HEK293 (cell line): ENCODE results near the gene CHGA.

ENCODE experiments used
- CTCF ChIA-PET: fragments of 350-600 bp; formaldehyde crosslinking; extraction: SDS; loops from one replicate; lab custom pipeline; 2021; ENCODE audit warnings: antibody characterized with exemption; lab: Yijun Ruan, JAX
- POLR2A ChIA-PET: fragments of 300-600 bp; formaldehyde crosslinking; extraction: SDS; loops from one replicate; lab custom pipeline; 2020; ENCODE audit warnings: antibody characterized with exemption, inconsistent platforms; lab: Yijun Ruan, JAX
- H3K27ac ChIP-seq: fragments of 200-500 bp; sonication (Bioruptor generic); 2 replicates; pipeline ENCODE4 v1.5.1; 2014; ENCODE audit warnings: low read depth, low read length, control low read depth, inconsistent platforms; ENCODE audit errors: extremely low read depth
- H3K36me3 ChIP-seq, 2 experiments: fragments of 200-500 bp in 1 of 2; sonication (Bioruptor generic) in 1 of 2; 1 replicate in 1 of 2; 2 replicates in 1 of 2; pipeline ENCODE4 v1.5.1; 2014 to 2017; ENCODE audit warnings: inconsistent platforms in 2 of 2, low read length in 2 of 2; ENCODE audit not compliant: control insufficient read depth in 2 of 2, insufficient read depth in 1 of 2
- H3K4me1 ChIP-seq: fragments of 200-500 bp; sonication (Bioruptor generic); 2 replicates; pipeline ENCODE4 v1.5.1; 2014; ENCODE audit warnings: mild to moderate bottlenecking, low read length, inconsistent platforms; ENCODE audit not compliant: control insufficient read depth, insufficient read depth
- H3K4me3 ChIP-seq: 2 replicates; pipeline ENCODE4 v1.5.1; 2011; ENCODE audit warnings: low read depth, mild to moderate bottlenecking, control low read depth, low read length, moderate library complexity
- H3K9me3 ChIP-seq: fragments of 200-500 bp; sonication (Bioruptor generic); 2 replicates; pipeline ENCODE4 v1.5.1; 2014; ENCODE audit warnings: low read depth, low read length, inconsistent platforms; ENCODE audit not compliant: control insufficient read depth, insufficient read depth
- EGR2 ChIP-seq: fragments of 450-650 bp; formaldehyde crosslinking; IDR thresholded peaks from 2 replicates; pipeline ENCODE4 v1.5.1; 2016; ENCODE audit warnings: low read depth, missing biosample characterization, missing genetic modification characterization
- IKZF3 ChIP-seq: fragments of 450-650 bp; IDR thresholded peaks from 2 replicates; pipeline ENCODE4 v1.5.0; 2018; ENCODE audit warnings: missing biosample characterization, mild to moderate bottlenecking, missing genetic modification characterization, moderate library complexity
- PBX3 ChIP-seq: sonication (generic); formaldehyde crosslinking; IDR thresholded peaks from 2 replicates; pipeline ENCODE4 v1.8.1; 2022; ENCODE audit warnings: mild to moderate bottlenecking, moderate library complexity, missing genetic modification reagents
- PRDM6 ChIP-seq: fragments of 450-650 bp; formaldehyde crosslinking; IDR thresholded peaks from 2 replicates; pipeline ENCODE4 v1.5.1; 2017; ENCODE audit warnings: missing biosample characterization, missing genetic modification characterization
- RBAK ChIP-seq: fragments of 450-650 bp; formaldehyde crosslinking; IDR thresholded peaks from 2 replicates; pipeline ENCODE4 v1.5.1; 2016; ENCODE audit warnings: missing biosample characterization, missing genetic modification characterization
- SCRT1 ChIP-seq: fragments of 450-650 bp; formaldehyde crosslinking; IDR thresholded peaks from 2 replicates; pipeline ENCODE4 v1.5.1; 2016; ENCODE audit warnings: missing biosample characterization, missing genetic modification characterization, borderline replicate concordance
- SCRT2 ChIP-seq: fragments of 450-650 bp; formaldehyde crosslinking; IDR thresholded peaks from 2 replicates; pipeline ENCODE4 v1.5.1; 2016; ENCODE audit warnings: missing biosample characterization, missing genetic modification characterization
- SP7 ChIP-seq: fragments of 450-650 bp; formaldehyde crosslinking; IDR thresholded peaks from 2 replicates; pipeline ENCODE4 v1.5.1; 2016; ENCODE audit warnings: missing biosample characterization, missing genetic modification characterization
- ZFP69B ChIP-seq: fragments of 450-650 bp; formaldehyde crosslinking; IDR thresholded peaks from 2 replicates; pipeline ENCODE4 v1.5.1; 2016; ENCODE audit warnings: missing biosample characterization, missing genetic modification characterization
- ZNF248 ChIP-seq: fragments of 450-650 bp; formaldehyde crosslinking; IDR thresholded peaks from 2 replicates; pipeline ENCODE4 v1.5.1; 2017; ENCODE audit warnings: missing biosample characterization, missing genetic modification characterization
- ZNF292 ChIP-seq: fragments of 450-650 bp; formaldehyde crosslinking; IDR thresholded peaks from 2 replicates; pipeline ENCODE4 v1.5.1; 2016; ENCODE audit warnings: low read depth, missing biosample characterization, missing genetic modification characterization, borderline replicate concordance
- ZNF350 ChIP-seq: fragments of 450-650 bp; formaldehyde crosslinking; IDR thresholded peaks from 2 replicates; pipeline ENCODE4 v1.5.0; 2017; ENCODE audit warnings: missing biosample characterization, mild to moderate bottlenecking, missing genetic modification characterization
- ZNF366 ChIP-seq: fragments of 450-650 bp; formaldehyde crosslinking; conservative IDR thresholded peaks from 2 replicates; pipeline ENCODE4 v1.5.1; 2016; ENCODE audit warnings: missing biosample characterization, missing genetic modification characterization
- ZNF521 ChIP-seq: fragments of 450-650 bp; formaldehyde crosslinking; IDR thresholded peaks from 2 replicates; pipeline ENCODE4 v1.5.1; 2017; ENCODE audit warnings: missing biosample characterization, mild to moderate bottlenecking, missing genetic modification characterization
- ZNF549 ChIP-seq: fragments of 450-650 bp; IDR thresholded peaks from 2 replicates; pipeline ENCODE4 v1.5.1; 2018; ENCODE audit warnings: missing biosample characterization, missing genetic modification characterization, mild to moderate bottlenecking, inconsistent platforms, moderate library complexity
- ZNF555 ChIP-seq: fragments of 450-650 bp; formaldehyde crosslinking; conservative IDR thresholded peaks from 2 replicates; pipeline ENCODE4 v1.5.1; 2017; ENCODE audit warnings: missing biosample characterization, mild to moderate bottlenecking, missing genetic modification characterization, inconsistent platforms
- ZNF596 ChIP-seq: fragments of 450-650 bp; IDR thresholded peaks from 2 replicates; pipeline ENCODE4 v1.5.0; 2018; ENCODE audit warnings: missing biosample characterization, mild to moderate bottlenecking, missing genetic modification characterization, moderate library complexity
- TF ChIP-seq, protein P1 (sequence below): fragments of 450-650 bp; IDR thresholded peaks from 2 replicates; pipeline ENCODE4 v1.5.1; 2018; ENCODE audit warnings: missing biosample characterization, mild to moderate bottlenecking, missing genetic modification characterization

Gene CHGA

GRCh38 chr14:92956961-92957360 is 34.0 kb downstream of the CHGA start:
- Histone ChIP-seq H3K9me3 (no peaks in the 10 kb centered on the region), H3K4me1 (no peaks in the 10 kb centered on the region), H3K27ac (no peak overlapping the region), H3K36me3 (peaks cover 4 to 27% of the 10 kb centered on the region in 2 experiments; a peak in 2 of 3 replicates), H3K4me3 (no peak overlapping the region)
- TF ChIP-seq PBX3, result no peak
- no peak for TF ChIP-seq ZNF521 (tag by site-specific recombination)
- no peak for TF ChIP-seq ZNF555 (tag by site-specific recombination)
- TF ChIP-seq, protein P1, sequence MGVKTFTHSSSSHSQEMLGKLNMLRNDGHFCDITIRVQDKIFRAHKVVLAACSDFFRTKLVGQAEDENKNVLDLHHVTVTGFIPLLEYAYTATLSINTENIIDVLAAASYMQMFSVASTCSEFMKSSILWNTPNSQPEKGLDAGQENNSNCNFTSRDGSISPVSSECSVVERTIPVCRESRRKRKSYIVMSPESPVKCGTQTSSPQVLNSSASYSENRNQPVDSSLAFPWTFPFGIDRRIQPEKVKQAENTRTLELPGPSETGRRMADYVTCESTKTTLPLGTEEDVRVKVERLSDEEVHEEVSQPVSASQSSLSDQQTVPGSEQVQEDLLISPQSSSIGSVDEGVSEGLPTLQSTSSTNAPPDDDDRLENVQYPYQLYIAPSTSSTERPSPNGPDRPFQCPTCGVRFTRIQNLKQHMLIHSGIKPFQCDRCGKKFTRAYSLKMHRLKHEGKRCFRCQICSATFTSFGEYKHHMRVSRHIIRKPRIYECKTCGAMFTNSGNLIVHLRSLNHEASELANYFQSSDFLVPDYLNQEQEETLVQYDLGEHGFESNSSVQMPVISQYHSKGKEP (tag by site-specific recombination), result no peak
- no peak for TF ChIP-seq ZNF596
- CTCF ChIA-PET, result no interaction called here
- POLR2A ChIA-PET, result no interaction called here

GRCh38 chr14:92958373-92959188 is 35.6 kb downstream of the CHGA start:
- POLR2A ChIA-PET, result no interaction called here
- H3K4me1 ChIP-seq, result no peaks in the 10 kb centered on the region
- peaks cover 4 to 31% of the 10 kb centered on the region in 2 experiments; a peak in 2 of 3 replicates for H3K36me3 ChIP-seq
- TF ChIP-seq PRDM6 (no peak), ZNF366 (tag by site-specific recombination) (no peak), ZFP69B (no peak), SCRT1 (tag by site-specific recombination) (peak; percentile 78), SCRT2 (tag by site-specific recombination) (peak; percentile 81)
- TF ChIP-seq, all 188 proteins: peak for 2
- no peaks in the 10 kb centered on the region for H3K9me3 ChIP-seq
- no peak overlapping the region for H3K4me3 ChIP-seq
- no peak overlapping the region for H3K27ac ChIP-seq
- CTCF ChIA-PET, result no interaction called here

DNA sequence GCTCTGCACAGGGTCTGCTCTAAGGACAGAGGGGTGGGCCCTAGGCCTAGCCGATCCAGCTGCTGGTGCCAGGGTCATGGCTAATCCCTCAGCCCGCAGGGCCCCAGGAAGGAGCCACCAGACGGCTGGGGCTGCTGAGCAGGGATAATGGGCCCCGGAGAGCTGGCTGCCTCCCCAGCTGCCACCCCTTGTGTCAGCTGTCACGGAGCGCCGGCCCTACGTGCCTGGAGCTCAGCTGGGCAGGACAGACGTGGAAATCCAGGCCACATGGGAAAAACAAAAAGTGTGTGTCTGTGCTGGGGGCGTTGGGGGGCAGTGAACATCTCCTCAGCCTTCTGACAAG is 36.2 kb downstream of the CHGA start:
- ChIA-PET POLR2A (no interaction called here), CTCF (no interaction called here)
- H3K36me3 ChIP-seq, result peaks cover 4 to 31% of the 10 kb centered on the region in 2 experiments; a peak in 2 of 3 replicates

More for the DNA sequence above, 36.2 kb downstream of the CHGA start:
- H3K27ac ChIP-seq, result no peak overlapping the region
- H3K9me3 ChIP-seq, result no peaks in the 10 kb centered on the region
- no peaks in the 10 kb centered on the region for H3K4me1 ChIP-seq
- TF ChIP-seq EGR2 (tag by site-specific recombination), result no peak
- no peak for TF ChIP-seq IKZF3 (tag by site-specific recombination)
- TF ChIP-seq ZNF350, result no peak
- TF ChIP-seq SP7 (tag by site-specific recombination), result no peak
- TF ChIP-seq RBAK, result no peak
- no peak for TF ChIP-seq ZNF248 (tag by site-specific recombination)
- no peak for TF ChIP-seq ZNF596
- TF ChIP-seq ZNF549, result no peak
- no peak for TF ChIP-seq ZNF292 (tag by site-specific recombination)
- no peak overlapping the region for H3K4me3 ChIP-seq
